ENCODE results near the gene KRTAP5-7. TPM values are rescaled to one million over a fixed set of nuclear protein-coding genes. Genes with fewer than 3 reads are reported as not detected.

KRTAP5-7 gene
- total RNA-seq, 1 donor = 0.10 TPM

DNA sequence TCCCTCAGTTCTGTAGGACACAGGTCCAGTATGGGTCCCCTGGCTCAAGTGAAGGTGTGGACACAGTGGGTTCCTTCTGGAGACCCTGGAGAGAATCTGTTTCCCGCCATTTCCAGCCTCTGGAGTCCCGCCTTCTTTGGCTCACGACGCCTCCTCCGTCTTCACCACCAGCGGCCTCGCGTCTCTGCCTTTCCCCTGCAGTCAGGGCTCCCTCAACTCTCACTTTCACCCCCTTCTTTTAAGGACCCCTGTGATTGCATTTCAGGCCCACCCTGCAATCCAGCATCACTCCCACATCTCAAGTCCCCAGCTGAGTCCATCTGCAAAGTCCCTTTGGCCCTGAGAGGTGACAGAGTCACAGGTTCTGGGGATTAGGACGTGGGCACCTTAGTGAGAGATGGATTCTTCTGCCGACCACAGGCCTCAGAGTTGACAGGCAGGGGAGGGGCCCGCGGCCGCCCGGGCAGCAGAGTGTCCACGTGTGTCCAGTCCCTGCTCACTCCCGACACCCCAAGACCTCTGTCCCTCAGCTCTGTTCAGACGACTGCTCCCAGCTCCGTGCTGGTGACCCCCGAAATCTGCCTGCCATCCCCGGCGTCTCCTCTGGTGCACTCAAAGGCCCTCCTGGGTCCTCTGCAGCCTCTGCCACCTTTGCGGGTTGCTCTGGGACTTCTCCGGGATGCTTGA is 36.9 kb upstream of the KRTAP5-7 start:
- Histone ChIP-seq H3K4me3 (ENCODE audit: low read length) (no peak overlapping the region), H3K27me3 (ENCODE audit: insufficient read depth, low read length) (no peaks in the 10 kb centered on the region), H3K9me3 (ENCODE audit: low read depth, low read length) (no peaks in the 10 kb centered on the region), H3K4me1 (ENCODE audit: insufficient read depth, low read length) (no peaks in the 10 kb centered on the region)

- Histone ChIP-seq H3K4me1 (ENCODE audit: insufficient read depth, low read length) (no peaks in the 10 kb centered on the region), H3K4me3 (ENCODE audit: low read length) (no peak overlapping the region), H3K27me3 (ENCODE audit: insufficient read depth, low read length) (no peaks in the 10 kb centered on the region), H3K9me3 (ENCODE audit: low read depth, low read length) (no peaks in the 10 kb centered on the region)
Measured at GRCh38 chr11:71490731-71491390, 36.2 kb upstream of the KRTAP5-7 start.

DNA sequence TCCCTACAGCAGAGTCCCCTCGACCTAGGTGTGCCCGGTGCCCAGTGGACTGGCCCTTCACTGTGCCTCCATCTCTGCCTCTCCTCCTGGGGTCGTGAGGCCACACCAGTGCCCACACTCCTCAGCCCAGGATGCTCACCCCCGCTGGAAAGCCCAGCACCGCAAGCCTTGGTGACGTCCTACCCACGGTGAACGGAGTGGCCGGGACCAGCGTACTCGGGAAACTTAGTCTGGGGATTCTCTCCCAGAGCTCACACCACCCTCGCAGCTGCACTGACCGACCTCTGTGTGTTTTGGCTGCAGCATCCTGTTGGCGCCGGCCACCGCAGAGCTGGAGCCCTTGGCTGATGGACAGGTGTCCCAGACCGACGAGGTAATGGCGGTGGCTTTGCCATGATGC is 35.5 kb upstream of the KRTAP5-7 start:
- H3K4me1 ChIP-seq (ENCODE audit: insufficient read depth, low read length) = no peaks in the 10 kb centered on the region
- H3K9me3 ChIP-seq (ENCODE audit: low read depth, low read length) = no peaks in the 10 kb centered on the region
- no peak overlapping the region for H3K4me3 ChIP-seq (ENCODE audit: low read length)
- no peaks in the 10 kb centered on the region for H3K27me3 ChIP-seq (ENCODE audit: insufficient read depth, low read length)

- Histone ChIP-seq H3K4me1 (ENCODE audit: insufficient read depth, low read length) (no peaks in the 10 kb centered on the region), H3K27me3 (ENCODE audit: insufficient read depth, low read length) (no peaks in the 10 kb centered on the region), H3K4me3 (ENCODE audit: low read length) (no peak overlapping the region), H3K9me3 (ENCODE audit: low read depth, low read length) (no peaks in the 10 kb centered on the region)
Measured at GRCh38 chr11:71491940-71492339, 35.1 kb upstream of the KRTAP5-7 start.

- Histone ChIP-seq H3K4me1 (ENCODE audit: insufficient read depth, low read length) (no peaks in the 10 kb centered on the region), H3K9me3 (ENCODE audit: low read depth, low read length) (no peaks in the 10 kb centered on the region), H3K27me3 (ENCODE audit: insufficient read depth, low read length) (no peaks in the 10 kb centered on the region), H3K4me3 (ENCODE audit: low read length) (no peak overlapping the region)
Measured at GRCh38 chr11:71495286-71496230, 31.5 kb upstream of the KRTAP5-7 start.

DNA sequence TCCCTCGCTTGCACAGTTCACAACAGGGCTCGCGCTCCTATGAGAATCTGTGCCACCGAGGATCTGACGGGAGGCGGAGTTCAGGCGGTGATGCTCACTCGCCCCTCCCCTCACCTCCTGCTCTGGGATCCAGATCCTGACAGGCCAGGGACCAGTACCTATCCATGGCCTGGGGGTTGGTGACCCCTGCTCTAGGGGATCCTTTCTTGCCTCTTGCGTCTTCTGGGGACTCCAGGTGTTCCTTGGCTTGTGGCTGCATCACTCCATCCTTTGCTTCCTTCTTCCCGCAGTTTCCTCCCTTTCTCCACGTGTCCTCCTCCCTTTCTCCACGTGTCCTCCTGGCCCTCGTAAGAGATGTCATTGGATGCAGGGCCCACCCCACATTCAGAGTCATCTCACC is 30.6 kb upstream of the KRTAP5-7 start:
- Histone ChIP-seq H3K27me3 (ENCODE audit: insufficient read depth, low read length) (no peaks in the 10 kb centered on the region), H3K4me1 (ENCODE audit: insufficient read depth, low read length) (no peaks in the 10 kb centered on the region), H3K4me3 (ENCODE audit: low read length) (no peak overlapping the region), H3K9me3 (ENCODE audit: low read depth, low read length) (no peaks in the 10 kb centered on the region)

DNA sequence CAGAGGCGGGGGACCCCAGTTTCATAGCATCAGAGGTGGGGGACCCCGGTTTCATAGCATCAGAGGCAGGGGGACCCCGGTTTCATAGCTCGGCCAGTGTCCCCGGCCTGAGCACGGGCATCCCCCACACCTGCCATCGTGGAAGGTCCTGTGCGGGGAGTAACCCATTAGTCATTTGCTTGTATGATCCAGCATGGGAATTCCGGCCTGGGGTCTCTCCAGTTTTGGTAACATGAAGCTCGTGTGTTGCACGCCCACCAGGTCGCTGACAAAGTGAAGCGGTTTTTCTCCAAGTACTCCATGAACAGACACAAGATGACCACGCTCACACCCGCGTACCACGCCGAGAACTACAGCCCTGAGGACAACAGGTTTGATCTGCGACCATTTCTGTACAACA is 29.0 kb upstream of the KRTAP5-7 start:
- Histone ChIP-seq H3K4me1 (ENCODE audit: insufficient read depth, low read length) (no peaks in the 10 kb centered on the region), H3K9me3 (ENCODE audit: low read depth, low read length) (no peaks in the 10 kb centered on the region), H3K4me3 (ENCODE audit: low read length) (no peak overlapping the region), H3K27me3 (ENCODE audit: insufficient read depth, low read length) (no peaks in the 10 kb centered on the region)

DNA sequence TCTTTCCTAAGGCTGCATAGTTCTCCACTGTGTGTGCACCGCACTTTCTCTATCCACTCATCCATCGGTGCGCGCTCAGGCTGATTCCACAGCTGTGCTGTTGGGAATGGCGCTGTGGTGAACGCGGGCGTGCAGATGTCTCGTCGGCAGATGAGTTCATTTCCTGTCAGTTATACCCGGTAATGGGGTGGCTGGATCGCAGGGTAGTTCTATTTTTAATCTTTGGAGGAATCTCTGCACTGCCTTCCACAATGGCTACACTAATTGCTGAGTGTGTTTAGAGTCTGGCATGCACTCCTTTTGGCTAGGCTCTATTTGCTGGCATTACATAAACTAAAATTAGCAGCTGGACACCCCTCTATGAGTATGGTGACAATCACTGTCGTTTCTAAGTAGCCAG is 27.9 kb upstream of the KRTAP5-7 start:
- Histone ChIP-seq H3K27me3 (ENCODE audit: insufficient read depth, low read length) (no peaks in the 10 kb centered on the region), H3K4me3 (ENCODE audit: low read length) (no peak overlapping the region), H3K9me3 (ENCODE audit: low read depth, low read length) (no peaks in the 10 kb centered on the region), H3K4me1 (ENCODE audit: insufficient read depth, low read length) (no peaks in the 10 kb centered on the region)

DNA sequence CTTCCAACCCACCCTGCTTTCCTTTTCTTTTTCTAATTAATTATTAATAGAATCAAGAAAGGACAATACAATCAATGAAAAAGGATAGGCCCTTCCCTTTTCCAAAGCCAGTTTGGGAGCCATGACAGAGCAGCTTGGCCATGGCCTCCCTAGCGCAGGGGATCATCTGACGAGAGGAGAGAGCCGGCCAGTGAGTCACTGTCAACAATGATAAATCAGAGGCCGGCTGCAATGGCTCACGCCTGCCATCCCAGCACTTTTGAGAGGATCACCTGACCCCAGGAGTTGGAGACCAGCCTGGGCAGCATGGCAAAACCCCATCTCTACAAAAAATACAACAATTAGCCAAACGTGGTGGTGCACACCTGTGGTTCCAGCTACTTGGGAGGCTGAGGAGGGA is 27.5 kb upstream of the KRTAP5-7 start:
- no peak overlapping the region for H3K4me3 ChIP-seq (ENCODE audit: low read length)
- H3K27me3 ChIP-seq (ENCODE audit: insufficient read depth, low read length) = no peaks in the 10 kb centered on the region
- no peaks in the 10 kb centered on the region for H3K4me1 ChIP-seq (ENCODE audit: insufficient read depth, low read length)
- H3K9me3 ChIP-seq (ENCODE audit: low read depth, low read length) = no peaks in the 10 kb centered on the region

GRCh38 chr11:71500601-71501021 is 26.5 kb upstream of the KRTAP5-7 start:
- Histone ChIP-seq H3K9me3 (ENCODE audit: low read depth, low read length) (no peaks in the 10 kb centered on the region), H3K4me1 (ENCODE audit: insufficient read depth, low read length) (no peaks in the 10 kb centered on the region), H3K4me3 (ENCODE audit: low read length) (no peak overlapping the region), H3K27me3 (ENCODE audit: insufficient read depth, low read length) (no peaks in the 10 kb centered on the region)

DNA sequence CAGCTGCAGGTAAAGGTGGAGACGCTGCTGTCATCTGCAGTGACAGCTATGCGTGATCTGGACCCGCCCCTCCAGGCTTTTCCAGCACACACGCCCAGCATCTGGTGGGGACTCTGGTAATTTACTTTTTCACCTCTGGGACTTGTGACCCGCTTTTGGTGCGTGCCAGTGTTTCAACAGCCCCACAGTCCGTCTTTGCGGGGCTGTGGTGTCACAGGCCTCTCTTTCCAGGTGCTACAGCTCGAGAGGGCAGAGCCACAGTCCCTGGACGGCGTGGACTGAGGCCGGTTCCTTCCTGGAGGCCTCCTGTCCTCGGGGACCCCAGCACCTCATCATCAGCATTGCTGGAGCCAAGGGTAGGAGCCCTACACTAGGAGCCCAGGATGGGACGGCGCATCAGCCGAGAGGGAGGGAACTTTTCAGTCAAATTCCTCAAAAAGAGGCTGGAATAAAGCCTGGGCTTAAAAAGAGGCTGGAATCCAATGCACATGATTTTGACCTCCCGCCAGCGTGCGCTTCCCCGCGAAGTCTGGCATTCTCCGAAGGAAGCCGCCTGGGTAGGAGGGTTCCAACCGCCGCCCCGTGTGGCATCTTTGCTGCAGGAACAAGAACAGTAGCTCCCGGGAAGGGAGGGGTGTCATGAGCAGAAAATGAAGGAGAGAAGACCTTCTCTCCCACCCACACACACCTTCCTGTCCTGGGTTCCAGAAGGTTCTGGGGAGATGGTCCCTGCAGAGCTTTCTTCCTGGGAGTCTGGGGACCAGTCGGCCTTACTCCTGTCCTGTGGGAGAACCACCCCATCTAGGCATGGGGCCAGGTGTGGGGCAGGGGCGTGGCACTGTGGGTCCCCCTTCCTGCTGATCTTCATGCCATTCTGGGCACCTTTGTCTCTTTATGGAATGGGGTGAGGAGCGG is 25.7 kb upstream of the KRTAP5-7 start:
- no peak overlapping the region for H3K4me3 ChIP-seq (ENCODE audit: low read length)
- H3K9me3 ChIP-seq (ENCODE audit: low read depth, low read length) = no peaks in the 10 kb centered on the region
- no peaks in the 10 kb centered on the region for H3K27me3 ChIP-seq (ENCODE audit: insufficient read depth, low read length)
- H3K4me1 ChIP-seq (ENCODE audit: insufficient read depth, low read length) = no peaks in the 10 kb centered on the region

DNA sequence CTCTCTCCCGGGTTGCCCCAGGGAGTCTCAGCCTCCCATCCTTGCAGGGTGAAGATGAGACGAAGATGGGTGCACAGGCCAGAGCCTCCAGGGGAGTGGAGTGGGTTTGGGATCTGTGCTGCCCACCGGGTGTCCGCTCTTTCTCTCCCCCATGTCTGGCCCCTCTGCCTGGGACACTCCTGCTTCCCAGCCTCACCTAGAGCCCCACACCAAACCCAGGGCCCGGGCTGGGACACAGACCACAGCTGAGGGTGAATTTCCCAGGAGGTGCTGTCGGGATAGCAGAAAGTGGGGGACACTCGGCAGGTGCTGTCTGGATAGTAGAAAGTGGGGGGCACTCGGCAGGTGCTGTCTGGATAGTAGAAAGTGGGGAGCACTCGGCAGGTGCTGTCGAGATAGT is 25.0 kb upstream of the KRTAP5-7 start:
- H3K27me3 ChIP-seq (ENCODE audit: insufficient read depth, low read length) = no peaks in the 10 kb centered on the region
- no peaks in the 10 kb centered on the region for H3K4me1 ChIP-seq (ENCODE audit: insufficient read depth, low read length)
- H3K4me3 ChIP-seq (ENCODE audit: low read length) = no peak overlapping the region
- no peaks in the 10 kb centered on the region for H3K9me3 ChIP-seq (ENCODE audit: low read depth, low read length)

GRCh38 chr11:71502871-71503435 is 24.1 kb upstream of the KRTAP5-7 start:
- H3K9me3 ChIP-seq (ENCODE audit: low read depth, low read length) = no peaks in the 10 kb centered on the region
- H3K4me1 ChIP-seq (ENCODE audit: insufficient read depth, low read length) = no peaks in the 10 kb centered on the region
- H3K4me3 ChIP-seq (ENCODE audit: low read length) = no peak overlapping the region
- H3K27me3 ChIP-seq (ENCODE audit: insufficient read depth, low read length) = no peaks in the 10 kb centered on the region

DNA sequence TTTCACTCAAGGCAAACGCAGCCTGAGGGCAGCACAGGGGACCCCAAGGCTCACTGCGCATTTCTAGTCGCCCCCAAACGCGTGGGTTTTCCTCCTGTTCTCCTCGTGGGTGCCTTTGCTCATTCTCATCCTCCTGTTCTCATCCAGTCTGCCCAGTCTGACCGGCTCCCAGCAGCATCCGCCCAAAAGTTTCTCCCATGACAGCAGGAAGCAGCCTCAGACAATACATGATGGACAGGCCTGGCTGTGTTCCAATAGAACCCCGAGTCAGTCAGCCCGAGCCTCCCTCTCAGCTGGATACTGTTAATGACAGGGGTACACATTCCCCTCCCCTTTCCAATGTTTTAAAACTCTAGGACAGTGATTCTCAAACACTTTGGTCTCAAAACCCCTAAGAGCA is 22.5 kb upstream of the KRTAP5-7 start:
- Histone ChIP-seq H3K9me3 (ENCODE audit: low read depth, low read length) (peaks cover 9% of the 10 kb centered on the region), H3K4me1 (ENCODE audit: insufficient read depth, low read length) (no peaks in the 10 kb centered on the region), H3K4me3 (ENCODE audit: low read length) (no peak overlapping the region), H3K27me3 (ENCODE audit: insufficient read depth, low read length) (no peaks in the 10 kb centered on the region)
